ENCODE measurements around the gene VTI1A. TPM values are rescaled to one million over a fixed set of nuclear protein-coding genes. Genes with fewer than 3 reads are reported as not detected.

The VTI1A gene
- polyA plus RNA-seq, 1 of the 3 experiments (the other 2 are of a cell fraction), result 8.3 TPM

GRCh38 chr10:112797855-112798254 lies 350.8 kb downstream of the VTI1A start:
- whole genome bisulfite sequencing (ENCODE audit: low lambda C conversion rate), result 98% methylated on average over 8 of the region's 9 CpGs
- no peak overlapping the region for H3K4me3 ChIP-seq (ENCODE audit: low read depth in 2 of 2, low read length in 1 of 2)
- POLR2A ChIA-PET, result no interaction called here

More at GRCh38 chr10:112797855-112798254, 350.8 kb downstream of the VTI1A start:
- Histone ChIP-seq H3K9ac (no peak overlapping the region), H3K27me3 (ENCODE audit: insufficient read depth) (no peaks in the 10 kb centered on the region), H3K36me3 (replicated peaks in 1 of 2; ENCODE audit: control insufficient read depth in 1 of 2, insufficient read depth in 2 of 2, low read length in 1 of 2) (no peaks in the 10 kb centered on the region), H3K9me3 (no peaks in the 10 kb centered on the region), H4K20me1 (ENCODE audit: insufficient read depth) (no peaks in the 10 kb centered on the region), H3K4me1 (ENCODE audit: control insufficient read depth in 1 of 2, insufficient read depth in 2 of 2, low read depth in 1 of 2, low read length in 1 of 2) (peaks cover 8 to 9% of the 10 kb centered on the region in 2 experiments; a peak in 3 of 4 replicates), H3K9me2 (no peaks in the 10 kb centered on the region), H3K4me2 (no peak overlapping the region), H3K79me2 (ENCODE audit: insufficient read depth) (no peaks in the 10 kb centered on the region), H2AFZ (ENCODE audit: low read depth) (no peak overlapping the region), H3F3A (replicated peaks; ENCODE audit: insufficient read depth) (peaks cover 3% of the 10 kb centered on the region), H3K27ac (ENCODE audit: low read depth in 2 of 2, low read length in 1 of 2) (no peak overlapping the region)
- CTCF ChIA-PET, result no interaction called here
- DNase-seq, result no peak
- no peak for TF ChIP-seq CHD2 (IDR thresholded peaks at IDR 0.05; ENCODE audit: low read length, partially characterized antibody)
- TF ChIP-seq IRF3 (IDR thresholded peaks at IDR 0.05; ENCODE audit: low read depth, low read length), result no peak
- no peak for TF ChIP-seq FOXJ3 (CRISPR knock-in tag; IDR thresholded peaks at IDR 0.05)
- TF ChIP-seq GATA2 (CRISPR knock-in tag; IDR thresholded peaks at IDR 0.05), result no peak
- TF ChIP-seq FOXM1 (IDR thresholded peaks at IDR 0.05; ENCODE audit: low read depth), result no peak
- TF ChIP-seq, protein P1, sequence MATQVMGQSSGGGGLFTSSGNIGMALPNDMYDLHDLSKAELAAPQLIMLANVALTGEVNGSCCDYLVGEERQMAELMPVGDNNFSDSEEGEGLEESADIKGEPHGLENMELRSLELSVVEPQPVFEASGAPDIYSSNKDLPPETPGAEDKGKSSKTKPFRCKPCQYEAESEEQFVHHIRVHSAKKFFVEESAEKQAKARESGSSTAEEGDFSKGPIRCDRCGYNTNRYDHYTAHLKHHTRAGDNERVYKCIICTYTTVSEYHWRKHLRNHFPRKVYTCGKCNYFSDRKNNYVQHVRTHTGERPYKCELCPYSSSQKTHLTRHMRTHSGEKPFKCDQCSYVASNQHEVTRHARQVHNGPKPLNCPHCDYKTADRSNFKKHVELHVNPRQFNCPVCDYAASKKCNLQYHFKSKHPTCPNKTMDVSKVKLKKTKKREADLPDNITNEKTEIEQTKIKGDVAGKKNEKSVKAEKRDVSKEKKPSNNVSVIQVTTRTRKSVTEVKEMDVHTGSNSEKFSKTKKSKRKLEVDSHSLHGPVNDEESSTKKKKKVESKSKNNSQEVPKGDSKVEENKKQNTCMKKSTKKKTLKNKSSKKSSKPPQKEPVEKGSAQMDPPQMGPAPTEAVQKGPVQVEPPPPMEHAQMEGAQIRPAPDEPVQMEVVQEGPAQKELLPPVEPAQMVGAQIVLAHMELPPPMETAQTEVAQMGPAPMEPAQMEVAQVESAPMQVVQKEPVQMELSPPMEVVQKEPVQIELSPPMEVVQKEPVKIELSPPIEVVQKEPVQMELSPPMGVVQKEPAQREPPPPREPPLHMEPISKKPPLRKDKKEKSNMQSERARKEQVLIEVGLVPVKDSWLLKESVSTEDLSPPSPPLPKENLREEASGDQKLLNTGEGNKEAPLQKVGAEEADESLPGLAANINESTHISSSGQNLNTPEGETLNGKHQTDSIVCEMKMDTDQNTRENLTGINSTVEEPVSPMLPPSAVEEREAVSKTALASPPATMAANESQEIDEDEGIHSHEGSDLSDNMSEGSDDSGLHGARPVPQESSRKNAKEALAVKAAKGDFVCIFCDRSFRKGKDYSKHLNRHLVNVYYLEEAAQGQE (IDR thresholded peaks at IDR 0.05; ENCODE audit: low read depth, low read length), result no peak
- no peak for TF ChIP-seq SMC3 (IDR thresholded peaks at IDR 0.05; ENCODE audit: low read depth, low read length)
- no peak for TF ChIP-seq RFX5 (IDR thresholded peaks at IDR 0.05; ENCODE audit: low read length)
- TF ChIP-seq USF2 (IDR thresholded peaks at IDR 0.05; ENCODE audit: borderline replicate concordance, low read depth, low read length), result no peak
- TF ChIP-seq EZH2phosphoT487 (IDR thresholded peaks at IDR 0.05; ENCODE audit: borderline replicate concordance, low read depth), result no peak
- TF ChIP-seq ELF1 (IDR thresholded peaks at IDR 0.05), result no peak
- no peak for TF ChIP-seq EP300 (IDR thresholded peaks at IDR 0.05; ENCODE audit: borderline replicate concordance in 1 of 2, low read depth in 1 of 2, low read length in 1 of 2)
- TF ChIP-seq TAF1 (IDR thresholded peaks at IDR 0.05; ENCODE audit: borderline replicate concordance, low read depth, low read length), result no peak
- no peak for TF ChIP-seq MEF2A (IDR thresholded peaks at IDR 0.05; ENCODE audit: borderline replicate concordance, low read depth)
- no peak for TF ChIP-seq TCF12 (IDR thresholded peaks at IDR 0.05)
